Middle frontal gyrus (tissue), 1 donor: ENCODE results near the gene THRB.

Source experiments
- DNase-seq: peaks from one replicate; pipeline ENCODE4 v3.0.0-alpha.2; 2015; ENCODE audit warnings: low spot score; ENCODE audit errors: extremely low spot score

THRB gene

GRCh38 chr3:24191801-24192403 is 302.7 kb downstream of the THRB start:
- no peak for DNase-seq

GRCh38 chr3:24190256-24190655 is 304.4 kb downstream of the THRB start:
- DNase-seq: no peak

GRCh38 chr3:24185738-24186384 is 308.8 kb downstream of the THRB start:
- no peak for DNase-seq

- no peak for DNase-seq
These were observed 310.0 kb downstream of the THRB start for GRCh38 chr3:24184528-24185176.

- no peak for DNase-seq
These were observed 311.9 kb downstream of the THRB start for GRCh38 chr3:24182756-24183155.

GRCh38 chr3:24181256-24181655 is 313.4 kb downstream of the THRB start:
- no peak for DNase-seq

- DNase-seq: no peak
These were observed 314.0 kb downstream of the THRB start for GRCh38 chr3:24180616-24181015.

GRCh38 chr3:24177201-24177600 is 317.4 kb downstream of the THRB start:
- no peak for DNase-seq

- no peak for DNase-seq
These were observed 320.0 kb downstream of the THRB start for GRCh38 chr3:24174614-24175013.

GRCh38 chr3:24168977-24169376 is 325.7 kb downstream of the THRB start:
- no peak for DNase-seq

GRCh38 chr3:24167429-24167828 is 327.2 kb downstream of the THRB start:
- no peak for DNase-seq

- DNase-seq: no peak
These were observed 328.1 kb downstream of the THRB start for GRCh38 chr3:24166515-24166914.

- DNase-seq: no peak
These were observed 329.1 kb downstream of the THRB start for GRCh38 chr3:24165603-24165982.

GRCh38 chr3:24164967-24165602 is 329.6 kb downstream of the THRB start:
- no peak for DNase-seq

- DNase-seq: no peak
These were observed 331.7 kb downstream of the THRB start for GRCh38 chr3:24162929-24163328.

GRCh38 chr3:24161841-24162240 is 332.8 kb downstream of the THRB start:
- no peak for DNase-seq

- no peak for DNase-seq
These were observed 334.1 kb downstream of the THRB start for GRCh38 chr3:24160424-24161095.

GRCh38 chr3:24158761-24159454 is 335.7 kb downstream of the THRB start:
- no peak for DNase-seq

- no peak for DNase-seq
These were observed 337.5 kb downstream of the THRB start for GRCh38 chr3:24157106-24157505.

- DNase-seq: no peak
These were observed 338.2 kb downstream of the THRB start for GRCh38 chr3:24156466-24156865.

GRCh38 chr3:24155276-24155675 is 339.4 kb downstream of the THRB start:
- DNase-seq: no peak
